Activated naive CD8-positive, alpha-beta T cell (primary cell): ENCODE measurements around the gene RPS29.
"Not testable (repeated sequence)": the region's sequence is repeated elsewhere in the genome, so short reads cannot be mapped to it uniquely, and the experiment has no call there.

ENCODE experiments used
- H3K27ac Mint-ChIP-seq: one replicate; pipeline ENCODE4 v1.8.0; 2021; ENCODE audit warnings: mixed read lengths
- H3K27me3 Mint-ChIP-seq: one replicate; pipeline ENCODE4 v1.8.0; 2021; ENCODE audit warnings: mixed read lengths
- H3K36me3 Mint-ChIP-seq: one replicate; pipeline ENCODE4 v1.8.0; 2021; ENCODE audit warnings: mixed read lengths
- H3K4me1 Mint-ChIP-seq: one replicate; pipeline ENCODE4 v1.8.0; 2021; ENCODE audit warnings: low read depth, mixed read lengths
- H3K4me3 Mint-ChIP-seq: one replicate; pipeline ENCODE4 v1.8.0; 2021; ENCODE audit warnings: mild to moderate bottlenecking, mixed read lengths
- H3K9me3 Mint-ChIP-seq: one replicate; pipeline ENCODE4 v1.8.0; 2021; ENCODE audit warnings: low read depth, mixed read lengths

The RPS29 gene

DNA sequence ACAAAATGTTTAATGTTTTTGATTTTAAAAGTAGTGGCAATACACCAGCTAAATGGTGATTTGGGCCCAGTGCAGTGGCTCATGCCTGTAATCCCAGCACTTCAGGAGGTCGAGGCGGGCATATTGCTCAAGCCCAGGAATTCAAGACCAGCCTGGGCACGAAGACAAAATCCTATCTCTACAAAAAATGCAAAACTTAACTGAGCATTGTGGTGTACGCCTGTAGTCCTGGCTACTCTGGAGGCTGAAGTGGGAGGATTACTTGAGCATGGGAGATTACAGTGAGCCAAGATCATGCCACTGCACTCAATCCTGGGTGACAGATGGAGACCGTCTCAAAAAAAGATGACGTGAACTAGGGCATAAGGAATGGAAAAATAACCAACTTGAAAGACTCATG is 29.6 kb upstream of the RPS29 start:
- peaks cover 16% of the 10 kb centered on the region for H3K36me3 Mint-ChIP-seq
- no peaks in the 10 kb centered on the region for H3K27me3 Mint-ChIP-seq
- H3K4me1 Mint-ChIP-seq: peaks cover 28% of the 10 kb centered on the region

DNA sequence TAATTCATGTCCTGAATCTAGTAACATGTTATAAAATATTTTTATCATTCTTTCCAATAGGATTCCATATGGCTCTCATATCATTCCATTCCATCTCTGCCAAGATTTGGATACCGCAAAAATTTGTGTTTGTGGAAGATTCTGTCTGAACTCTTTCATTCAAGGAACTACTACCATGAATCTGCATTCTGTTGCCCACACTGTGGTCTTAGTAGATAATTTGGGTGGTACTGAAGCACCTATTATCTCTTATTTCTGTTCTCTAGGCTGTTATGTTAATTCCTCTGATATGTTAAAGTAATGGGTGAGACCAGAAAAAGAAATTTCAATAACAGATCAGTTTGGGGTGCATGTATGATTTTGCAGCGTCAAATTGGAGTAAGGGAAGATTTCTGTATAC is 28.0 kb upstream of the RPS29 start:
- no peak overlapping the region for H3K27ac Mint-ChIP-seq
- H3K9me3 Mint-ChIP-seq: no peaks in the 10 kb centered on the region
- peaks cover 21% of the 10 kb centered on the region for H3K4me1 Mint-ChIP-seq
- peaks cover 16% of the 10 kb centered on the region for H3K36me3 Mint-ChIP-seq
- H3K4me3 Mint-ChIP-seq: no peak overlapping the region
- no peaks in the 10 kb centered on the region for H3K27me3 Mint-ChIP-seq

More for the DNA sequence above, 29.6 kb upstream of the RPS29 start:
- Mint-ChIP-seq H3K27ac (no peak overlapping the region), H3K4me3 (no peak overlapping the region), H3K9me3 (no peaks in the 10 kb centered on the region)

DNA sequence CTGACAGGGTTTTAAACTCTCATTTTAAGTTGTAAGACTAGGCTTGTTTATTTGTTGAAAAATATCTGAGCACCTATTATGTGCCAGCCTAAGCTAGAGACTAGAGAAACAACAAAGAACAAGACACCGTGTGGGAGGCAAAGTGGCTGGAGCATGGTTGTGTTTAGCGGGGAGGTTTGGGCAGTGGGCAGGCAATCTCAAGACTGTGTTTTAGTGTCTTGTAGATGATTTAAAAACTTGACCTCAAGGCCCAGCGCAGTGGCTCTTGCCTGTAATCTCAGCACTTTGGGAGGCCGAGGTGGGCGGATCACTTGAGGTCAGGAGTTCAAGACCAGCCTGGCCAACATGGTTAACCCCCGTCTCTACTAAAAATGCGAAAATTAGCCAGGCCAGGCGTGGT is 26.5 kb upstream of the RPS29 start:
- no peak overlapping the region for H3K27ac Mint-ChIP-seq
- H3K36me3 Mint-ChIP-seq: peaks cover 6% of the 10 kb centered on the region
- H3K9me3 Mint-ChIP-seq: no peaks in the 10 kb centered on the region
- no peaks in the 10 kb centered on the region for H3K27me3 Mint-ChIP-seq
- peaks cover 8% of the 10 kb centered on the region for H3K4me1 Mint-ChIP-seq
- no peak overlapping the region for H3K4me3 Mint-ChIP-seq

DNA sequence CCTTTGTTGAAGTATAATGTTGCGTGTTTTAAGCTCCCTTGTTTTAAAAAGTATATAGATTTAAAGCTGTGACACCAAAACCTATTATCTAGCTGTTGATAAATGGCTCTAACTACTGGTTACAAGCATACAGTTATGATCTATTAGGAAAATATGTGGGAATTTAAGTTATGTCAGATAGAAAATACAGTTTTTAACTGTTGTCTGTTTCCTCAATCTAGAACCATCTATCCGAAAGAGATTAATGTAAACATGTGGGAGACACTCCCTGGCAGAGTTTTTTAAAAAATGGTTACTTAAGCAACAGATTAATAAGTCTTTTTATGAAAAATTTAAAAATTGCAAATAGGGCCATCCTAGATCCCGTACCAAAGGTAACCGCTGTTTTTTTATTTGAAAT is 26.1 kb upstream of the RPS29 start:
- H3K27me3 Mint-ChIP-seq: no peaks in the 10 kb centered on the region
- H3K9me3 Mint-ChIP-seq: no peaks in the 10 kb centered on the region
- peaks cover 2% of the 10 kb centered on the region for H3K36me3 Mint-ChIP-seq
- peaks cover 4% of the 10 kb centered on the region for H3K4me1 Mint-ChIP-seq
- H3K4me3 Mint-ChIP-seq: no peak overlapping the region
- no peak overlapping the region for H3K27ac Mint-ChIP-seq

- H3K27ac Mint-ChIP-seq: no peak overlapping the region
- H3K4me1 Mint-ChIP-seq: peaks cover 1% of the 10 kb centered on the region
- peaks cover 3% of the 10 kb centered on the region for H3K36me3 Mint-ChIP-seq
- H3K27me3 Mint-ChIP-seq: no peaks in the 10 kb centered on the region
- H3K4me3 Mint-ChIP-seq: no peak overlapping the region
- no peaks in the 10 kb centered on the region for H3K9me3 Mint-ChIP-seq
Observed at GRCh38 chr14:49607583-49607982, 21.4 kb upstream of the RPS29 start.

DNA sequence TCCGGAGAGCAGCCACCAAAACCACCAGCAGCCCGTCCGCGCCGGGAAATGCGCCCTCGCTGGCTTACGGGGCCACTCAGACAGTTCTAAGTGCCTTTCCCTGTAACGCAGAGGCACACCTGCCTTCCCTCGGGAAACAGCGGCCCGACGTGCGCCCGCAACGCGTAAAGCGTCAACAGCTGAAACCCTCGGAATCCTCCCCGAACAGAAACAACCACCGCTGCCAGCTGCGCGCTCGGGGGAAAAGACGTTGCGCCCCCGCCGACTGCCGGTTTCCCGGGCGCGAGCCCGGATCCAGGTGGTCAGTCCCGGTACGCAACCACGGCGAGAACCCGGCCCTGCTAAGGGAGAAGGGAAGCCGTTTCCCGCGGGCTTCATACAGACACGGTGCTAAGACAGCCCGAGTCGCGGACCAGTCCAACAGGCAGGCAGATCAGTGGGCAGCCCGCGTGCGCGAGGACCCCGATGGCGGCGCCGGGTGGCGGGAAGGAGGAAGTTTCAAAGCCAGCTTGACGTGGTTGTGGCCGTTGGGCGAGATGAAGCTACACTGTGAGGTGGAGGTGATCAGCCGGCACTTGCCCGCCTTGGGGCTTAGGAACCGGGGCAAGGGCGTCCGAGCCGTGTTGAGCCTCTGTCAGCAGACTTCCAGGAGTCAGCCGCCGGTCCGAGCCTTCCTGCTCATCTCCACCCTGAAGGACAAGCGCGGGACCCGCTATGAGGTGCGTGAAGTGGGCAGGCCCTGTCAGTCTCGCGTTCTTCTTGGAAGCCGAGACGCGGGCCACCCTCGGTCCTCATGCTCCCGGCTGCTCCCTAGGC is 12.5 kb upstream of the RPS29 start, which contains the start of gene LRR1:
TSS of gene LRR1 (plus strand) at position 456 of the 816 bp plus-strand sequence. CDS start at position 537, 81 bp downstream.
- Mint-ChIP-seq H3K9me3 (no peaks in the 10 kb centered on the region), H3K4me1 (peaks cover 30% of the 10 kb centered on the region), H3K27ac (peak within 1 kb of the TSS; percentile 94), H3K36me3 (no peaks in the 10 kb centered on the region), H3K4me3 (peak within 1 kb of the TSS; percentile 94), H3K27me3 (no peaks in the 10 kb centered on the region)

DNA sequence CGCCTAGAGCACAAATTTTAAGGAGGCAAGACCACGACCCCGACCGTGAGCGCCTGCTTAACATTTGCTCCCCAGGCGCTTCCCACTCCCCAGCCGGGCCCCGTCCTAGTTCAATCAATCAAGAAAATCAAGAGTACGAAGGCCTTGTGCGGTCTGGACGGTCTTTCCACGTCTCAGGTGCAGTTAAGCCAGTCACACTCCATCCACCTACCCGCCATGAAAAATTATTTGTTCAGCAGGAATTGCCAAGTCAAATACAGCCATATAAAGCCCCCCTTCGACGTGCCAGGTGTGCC is 12.0 kb upstream of the RPS29 start:
- Mint-ChIP-seq H3K36me3 (no peaks in the 10 kb centered on the region), H3K27ac (peak overlapping the region; percentile 94), H3K9me3 (no peaks in the 10 kb centered on the region), H3K4me1 (peaks cover 30% of the 10 kb centered on the region), H3K4me3 (peak overlapping the region; percentile 94), H3K27me3 (no peaks in the 10 kb centered on the region)

DNA sequence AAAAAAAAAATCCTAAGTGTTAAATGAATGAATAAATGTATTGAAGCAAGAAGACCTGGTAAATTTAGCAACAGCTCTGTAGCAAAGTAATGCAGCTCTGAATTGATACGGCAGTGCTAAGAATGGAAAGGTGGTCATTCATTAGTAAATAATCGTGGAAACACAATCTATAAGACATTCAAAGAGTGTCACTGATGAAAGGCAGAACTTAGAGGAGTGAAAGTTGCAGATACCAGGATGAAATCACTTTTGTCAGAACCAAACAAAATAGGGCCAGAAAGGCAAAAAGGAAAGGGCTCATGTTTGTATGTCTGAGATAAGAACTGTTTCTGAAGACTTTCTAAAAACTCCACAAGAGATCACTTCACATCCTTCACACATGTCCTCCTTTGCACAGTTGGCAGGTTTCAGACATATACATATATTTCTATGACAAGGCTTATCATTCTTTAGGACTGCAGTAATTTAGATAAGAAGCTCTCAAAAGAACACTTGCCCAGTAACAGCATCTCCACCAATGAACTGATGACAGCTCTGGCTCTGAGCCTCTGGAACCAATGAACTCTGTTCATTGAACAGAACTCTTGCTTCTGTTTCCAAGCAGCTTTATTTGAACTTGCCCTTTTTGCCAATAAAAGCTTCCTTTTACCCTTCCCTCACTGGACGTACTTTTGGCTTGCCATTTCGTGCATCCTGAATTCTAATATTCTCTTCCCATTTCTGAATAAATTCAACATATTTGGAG is 8.3 kb upstream of the RPS29 start:
- Mint-ChIP-seq H3K27ac (no peak overlapping the region), H3K9me3 (no peaks in the 10 kb centered on the region), H3K36me3 (no peaks in the 10 kb centered on the region), H3K27me3 (no peaks in the 10 kb centered on the region), H3K4me1 (peaks cover 16% of the 10 kb centered on the region), H3K4me3 (no peak overlapping the region)

GRCh38 chr14:49593016-49593415 is 6.8 kb upstream of the RPS29 start:
- Mint-ChIP-seq H3K27me3 (no peaks in the 10 kb centered on the region), H3K36me3 (no peaks in the 10 kb centered on the region), H3K9me3 (no peaks in the 10 kb centered on the region), H3K4me1 (peaks cover 17% of the 10 kb centered on the region), H3K27ac (no peak overlapping the region), H3K4me3 (no peak overlapping the region)

DNA sequence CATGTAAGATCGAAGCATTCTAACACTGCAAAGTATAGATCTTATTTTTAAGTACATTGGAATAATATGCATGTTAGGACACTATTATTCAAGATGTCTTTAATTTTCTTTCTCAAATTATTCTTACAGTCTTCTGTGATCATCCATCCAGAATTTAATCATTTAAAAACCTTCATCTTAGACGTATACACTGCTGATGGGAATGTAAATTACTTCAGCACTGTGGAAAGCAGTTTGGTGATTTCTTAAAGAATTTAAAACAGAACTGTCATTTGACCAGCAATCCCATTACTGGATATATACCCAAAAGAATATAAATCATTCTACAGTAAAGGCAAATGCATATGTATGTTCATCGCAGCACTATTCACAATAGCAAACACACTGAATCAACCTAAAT is 3.2 kb upstream of the RPS29 start:
- Mint-ChIP-seq H3K9me3 (no peaks in the 10 kb centered on the region), H3K27ac (no peak overlapping the region), H3K36me3 (peaks cover 13% of the 10 kb centered on the region), H3K4me3 (no peak overlapping the region), H3K4me1 (peaks cover 5% of the 10 kb centered on the region), H3K27me3 (no peaks in the 10 kb centered on the region)

DNA sequence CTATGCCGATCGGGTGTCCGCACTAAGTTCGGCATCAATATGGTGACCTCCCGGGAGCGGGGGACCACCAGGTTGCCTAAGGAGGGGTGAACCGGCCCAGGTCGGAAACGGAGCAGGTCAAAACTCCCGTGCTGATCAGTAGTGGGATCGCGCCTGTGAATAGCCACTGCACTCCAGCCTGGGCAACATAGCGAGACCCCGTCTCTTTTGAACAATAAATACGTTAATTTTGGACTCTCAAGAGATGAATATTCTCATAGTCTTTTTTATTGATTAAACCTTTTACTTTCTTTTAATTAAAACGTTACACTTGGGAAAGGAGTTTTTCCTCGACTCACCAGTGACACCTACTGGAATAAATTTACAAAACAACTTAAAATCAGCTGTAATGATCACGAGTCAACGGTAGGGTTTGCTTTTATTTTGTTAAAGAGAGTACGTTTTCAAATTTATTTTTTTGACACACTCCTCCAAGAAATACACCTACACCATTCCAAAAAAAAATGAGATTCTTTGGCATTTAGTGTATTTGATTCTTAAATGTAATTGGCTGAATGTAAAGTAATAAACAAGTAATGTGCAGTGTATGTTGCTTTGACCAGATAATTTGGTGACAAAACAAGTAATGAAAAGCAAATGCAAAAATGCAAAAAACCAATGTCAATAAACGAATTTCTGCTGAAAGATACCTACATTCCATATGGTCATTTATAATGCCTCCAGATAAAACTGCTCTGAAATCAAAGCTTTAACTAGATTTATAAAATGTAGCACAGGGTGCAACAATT is 687 bp upstream of the RPS29 start:
- Mint-ChIP-seq H3K4me1 (peaks cover 29% of the 10 kb centered on the region), H3K36me3 (peaks cover 28% of the 10 kb centered on the region), H3K27me3 (no peaks in the 10 kb centered on the region), H3K4me3 (peak overlapping the region; percentile 96), H3K9me3 (no peaks in the 10 kb centered on the region), H3K27ac (peak overlapping the region; percentile 97)

DNA sequence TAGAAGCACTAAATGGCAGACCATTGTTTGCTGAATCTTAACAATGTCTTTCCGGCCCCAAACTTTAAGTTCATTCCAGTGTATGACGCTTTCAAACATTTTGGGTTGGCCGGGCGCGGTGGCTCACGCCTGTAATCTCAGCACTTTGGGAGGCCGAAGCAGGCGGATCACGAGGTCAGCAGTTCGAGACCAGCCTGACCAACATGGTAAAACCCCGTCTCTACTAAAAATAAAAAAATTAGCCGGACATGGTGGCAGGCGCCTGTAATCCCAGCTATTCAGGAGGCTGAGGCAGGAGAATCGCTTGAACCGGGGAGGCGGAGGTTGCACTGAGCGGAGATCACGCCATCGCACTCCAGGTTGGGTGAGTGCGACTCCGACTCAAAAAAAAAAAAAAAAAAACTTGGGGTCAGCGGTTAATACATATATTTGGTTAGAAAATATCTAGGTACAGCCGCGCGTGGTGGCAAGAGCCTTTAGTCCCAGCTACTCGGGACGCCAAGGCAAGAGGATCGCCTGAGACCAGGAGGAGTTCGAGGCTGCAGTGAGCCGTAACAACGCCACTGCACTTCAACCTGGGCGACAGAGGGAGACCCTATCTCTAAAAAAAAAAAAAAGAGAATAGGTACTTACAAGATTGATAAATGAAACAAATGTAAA is 1.1 kb downstream of the RPS29 start:
- Mint-ChIP-seq H3K4me3 (peak overlapping the region; percentile 96), H3K36me3 (peaks cover 32% of the 10 kb centered on the region), H3K4me1 (peaks cover 40% of the 10 kb centered on the region), H3K27ac (peak overlapping the region; percentile 97)
- H3K27me3 Mint-ChIP-seq, H3K9me3 Mint-ChIP-seq: not testable (repeated sequence)

GRCh38 chr14:49584058-49584457 is 2.1 kb downstream of the RPS29 start:
- H3K36me3 Mint-ChIP-seq: peaks cover 32% of the 10 kb centered on the region
- peaks cover 49% of the 10 kb centered on the region for H3K4me1 Mint-ChIP-seq
- H3K9me3 Mint-ChIP-seq: no peaks in the 10 kb centered on the region
- H3K27ac Mint-ChIP-seq: peak overlapping the region; percentile 97
- H3K27me3 Mint-ChIP-seq: no peaks in the 10 kb centered on the region
- peak overlapping the region; percentile 96 for H3K4me3 Mint-ChIP-seq

- Mint-ChIP-seq H3K9me3 (no peaks in the 10 kb centered on the region), H3K36me3 (peaks cover 32% of the 10 kb centered on the region), H3K4me3 (peak overlapping the region; percentile 96), H3K27me3 (no peaks in the 10 kb centered on the region), H3K4me1 (peaks cover 53% of the 10 kb centered on the region), H3K27ac (peak overlapping the region; percentile 97)
Observed at GRCh38 chr14:49583629-49584028, 2.6 kb downstream of the RPS29 start.
